Cerebellar nuclear complex (tissue), 1 donor: Measurements from ENCODE around the gene KNDC1.

Experiments
- DNase-seq, 2 experiments: peaks; one replicate each; lab custom pipeline; 2025; lab: John Stamatoyannopoulos, UW

The KNDC1 gene

DNA sequence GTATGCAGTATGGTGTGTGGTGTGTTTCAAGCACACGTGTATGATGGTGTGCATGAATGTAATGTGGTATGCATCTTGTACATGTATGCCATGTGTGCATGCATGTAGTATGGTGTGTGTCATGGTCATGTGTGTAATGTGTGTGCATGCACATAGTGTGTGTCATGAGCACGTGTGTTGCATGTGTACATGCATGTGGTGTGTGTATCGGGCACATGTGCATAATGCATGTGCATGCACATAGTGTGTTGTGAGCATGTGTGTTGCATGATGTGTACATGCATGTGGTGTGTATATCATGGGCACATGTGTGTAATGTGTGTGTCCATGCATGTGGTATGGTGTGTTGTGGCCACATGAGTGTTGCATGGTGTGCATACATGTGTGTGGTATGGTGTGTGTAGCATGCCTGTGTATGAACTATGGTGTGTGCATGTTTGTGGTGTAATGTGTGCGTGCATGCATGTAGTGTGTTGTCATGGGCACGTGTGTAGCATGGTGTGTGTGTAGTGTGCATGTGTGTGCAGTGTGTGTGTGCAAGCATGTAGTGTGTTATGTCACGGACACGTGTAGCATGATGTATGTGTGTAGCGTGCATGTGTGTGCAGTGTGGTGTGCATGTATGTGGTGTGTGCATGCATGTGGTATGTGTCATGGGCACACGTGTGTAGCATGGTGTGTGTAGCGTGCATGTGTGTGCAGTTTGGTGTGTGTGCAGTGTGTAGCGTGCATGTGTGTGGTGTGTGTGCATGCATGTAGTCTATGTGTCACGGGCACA is 17.6 kb downstream of the KNDC1 start:
- DNase-seq = no peak

GRCh38 chr10:133178357-133179127 is 18.5 kb downstream of the KNDC1 start:
- no peak for DNase-seq

GRCh38 chr10:133179128-133179520 is 19.1 kb downstream of the KNDC1 start:
- DNase-seq = no peak

GRCh38 chr10:133179651-133180050 is 19.6 kb downstream of the KNDC1 start:
- DNase-seq = no peak

- DNase-seq = no peak
These were observed 20.4 kb downstream of the KNDC1 start for GRCh38 chr10:133180192-133180964.

GRCh38 chr10:133180965-133181639 is 21.1 kb downstream of the KNDC1 start:
- DNase-seq = no peak

GRCh38 chr10:133182190-133182589 is 22.2 kb downstream of the KNDC1 start:
- no peak for DNase-seq

GRCh38 chr10:133182791-133183645 is 23.0 kb downstream of the KNDC1 start:
- no peak for DNase-seq

- no peak for DNase-seq
These were observed 23.8 kb downstream of the KNDC1 start for GRCh38 chr10:133183646-133184378.

DNA sequence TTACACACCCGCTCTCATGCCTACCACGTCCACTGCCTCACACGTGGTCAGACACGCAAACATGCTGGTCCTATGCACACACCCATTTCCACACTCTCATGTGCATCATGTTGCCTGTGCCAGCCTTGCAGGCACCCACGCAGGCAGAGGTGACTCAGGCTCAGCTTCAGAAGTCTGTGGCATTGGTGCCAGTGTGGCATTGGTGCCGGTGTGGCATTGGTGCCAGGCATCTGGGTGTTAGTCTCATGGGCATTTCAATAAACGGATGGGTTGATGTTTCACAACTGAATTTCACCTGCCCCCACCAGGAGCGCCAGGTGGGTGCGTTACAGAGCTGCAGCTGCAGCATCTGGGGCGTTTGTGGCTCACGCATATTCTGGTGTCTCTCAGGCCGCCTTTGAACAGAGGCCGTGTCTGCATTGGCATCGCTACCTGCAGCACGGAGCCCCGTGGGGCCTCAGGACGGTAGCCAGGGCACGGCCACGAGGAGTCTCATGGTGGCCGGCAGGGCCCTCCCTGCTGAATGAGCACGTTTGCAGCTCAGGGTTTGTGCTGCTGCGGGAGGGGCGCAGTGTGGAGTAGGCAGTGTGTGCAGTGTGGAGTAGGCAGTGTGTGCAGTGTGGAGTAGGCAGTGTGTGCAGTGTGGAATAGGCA is 24.7 kb downstream of the KNDC1 start:
- no peak for DNase-seq

DNA sequence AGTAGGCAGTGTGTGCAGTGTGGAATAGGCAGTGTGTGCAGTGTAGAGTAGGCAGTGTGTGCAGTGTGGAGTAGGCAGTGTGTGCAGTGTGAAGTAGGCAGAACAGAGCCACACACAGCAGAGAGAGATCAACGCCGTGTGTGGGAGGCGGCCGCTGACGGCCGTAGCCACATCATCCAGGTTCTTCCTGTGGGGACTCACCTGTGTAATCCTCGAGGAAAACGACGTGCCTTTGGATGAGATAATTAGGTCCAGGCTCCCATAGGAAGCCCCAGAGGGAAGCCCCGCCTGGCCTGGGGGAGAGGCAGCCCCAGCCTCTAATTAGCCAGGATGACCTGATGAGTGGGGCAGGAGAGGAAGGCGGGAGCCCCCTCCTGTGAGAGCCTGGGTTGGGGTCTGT is 25.4 kb downstream of the KNDC1 start:
- DNase-seq = no peak

GRCh38 chr10:133185916-133186315 is 25.9 kb downstream of the KNDC1 start:
- DNase-seq = no peak

DNA sequence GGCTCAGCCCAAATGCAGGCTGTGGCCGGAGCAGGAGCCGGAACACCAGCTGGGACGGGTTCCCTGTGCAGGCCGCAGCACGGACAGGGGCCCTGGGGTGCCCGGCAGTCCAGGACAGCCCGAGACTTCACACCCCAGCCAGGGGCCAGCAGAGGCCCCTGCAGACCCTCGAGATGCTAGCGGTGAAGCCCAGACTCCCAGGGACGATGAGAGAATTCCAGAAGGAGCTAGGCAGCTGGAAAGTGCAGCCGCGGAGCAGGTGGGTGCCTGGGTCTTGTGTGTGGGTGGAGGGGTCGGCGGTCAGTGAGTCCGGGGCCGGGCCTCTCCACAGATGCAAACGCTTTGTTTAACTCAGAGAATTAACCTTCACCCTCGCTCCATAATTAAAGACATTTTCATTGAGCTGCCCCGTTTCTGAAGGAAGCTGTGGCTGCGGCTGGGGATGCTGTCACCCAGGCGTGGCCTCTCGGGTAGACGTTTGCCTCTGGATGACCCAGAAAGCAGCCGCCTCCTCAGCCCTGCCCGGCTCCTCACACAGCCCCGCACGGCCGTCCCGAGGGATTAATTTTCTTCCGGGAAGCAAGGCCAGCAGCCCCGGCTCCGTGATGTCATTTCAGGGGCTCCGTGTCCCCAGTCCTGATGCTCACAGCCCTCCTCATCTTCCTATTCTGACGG is 26.5 kb downstream of the KNDC1 start:
- DNase-seq = no peak

DNA sequence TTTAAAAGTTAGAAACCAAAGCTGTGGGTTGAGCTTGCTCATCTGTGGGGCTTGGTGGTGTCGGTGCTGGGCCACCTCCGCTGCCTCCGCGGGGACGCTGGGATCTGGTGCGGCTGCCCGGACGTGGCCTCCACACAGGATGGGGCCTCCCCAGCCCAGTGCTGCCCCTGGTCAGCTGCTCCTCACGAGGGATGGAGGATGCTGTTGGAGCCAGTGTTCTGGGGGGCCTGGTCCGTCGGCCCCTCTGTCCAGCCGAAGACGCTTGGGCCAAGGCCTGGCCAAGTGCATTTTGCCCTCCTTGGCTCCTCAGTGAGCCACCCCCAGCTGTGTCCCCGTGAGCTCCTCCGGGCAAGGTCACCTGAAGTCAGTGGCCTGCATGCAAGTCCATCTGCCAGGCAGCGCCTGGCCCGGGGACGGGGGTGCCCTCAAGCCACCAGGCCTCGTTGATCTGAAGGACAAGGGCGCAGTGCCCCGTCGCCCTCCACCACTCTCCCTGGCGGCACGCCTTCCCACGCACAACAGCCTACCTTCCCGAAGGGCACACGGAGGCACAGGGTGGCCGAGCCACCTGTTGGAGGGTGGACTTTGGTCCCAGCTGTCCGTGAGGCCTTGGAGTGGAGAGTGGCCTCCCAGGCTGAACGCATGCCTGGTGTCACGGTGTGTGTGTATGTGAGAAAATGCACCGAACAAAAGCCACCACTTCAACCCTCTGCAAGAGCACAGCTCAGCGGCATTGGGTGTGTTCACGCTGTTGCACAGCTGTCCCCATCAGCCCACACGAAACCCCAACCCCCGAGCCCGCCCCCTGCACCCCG is 27.3 kb downstream of the KNDC1 start:
- no peak for DNase-seq

- DNase-seq = no peak
These were observed 28.1 kb downstream of the KNDC1 start for GRCh38 chr10:133187906-133188681.

DNA sequence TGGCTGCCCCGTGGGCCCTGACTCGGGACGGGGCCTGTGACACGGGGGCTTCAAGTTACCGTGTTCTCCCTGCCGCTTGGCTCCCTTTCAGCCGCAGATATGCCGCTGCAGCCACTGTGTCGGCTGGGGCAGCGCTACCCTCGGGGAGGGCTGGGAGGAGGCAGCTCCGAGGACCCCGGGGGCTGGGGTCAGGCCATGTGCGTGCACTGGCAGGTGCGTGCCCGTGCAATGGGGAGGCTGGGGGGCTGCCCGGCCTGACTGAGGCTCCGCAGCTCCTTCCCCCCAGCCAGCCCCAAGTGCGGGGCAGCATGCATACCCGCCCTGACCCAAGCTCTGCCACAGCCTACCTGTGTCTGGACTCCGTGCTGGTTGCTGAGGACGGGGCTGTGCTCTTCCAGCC is 29.2 kb downstream of the KNDC1 start:
- DNase-seq = no peak

GRCh38 chr10:133189726-133190125 is 29.7 kb downstream of the KNDC1 start:
- no peak for DNase-seq

GRCh38 chr10:133190225-133190624 is 30.2 kb downstream of the KNDC1 start:
- no peak for DNase-seq
